LNCaP clone FGC (cell line): ENCODE data around the gene RGS9.

Experiments
- DNase-seq: peaks from one replicate; pipeline ENCODE4 v3.0.0-alpha.2; 2011; ENCODE audit warnings: low read depth
- H3K4me3 ChIP-seq: 2 replicates; pipeline ENCODE4 v1.5.1; 2011; ENCODE audit warnings: mild to moderate bottlenecking, low read depth, low read length, control low read depth
- CTCF ChIP-seq: IDR thresholded peaks from 2 replicates; pipeline ENCODE4 v1.5.1; 2012; ENCODE audit warnings: mild to moderate bottlenecking; ENCODE audit not compliant: control insufficient read depth, insufficient read depth; ENCODE audit errors: extremely low read depth

The RGS9 gene

GRCh38 chr17:65184235-65184959 is 47.2 kb downstream of the RGS9 start:
- no peak for TF ChIP-seq CTCF
- H3K4me3 ChIP-seq = no peak overlapping the region
- no peak for DNase-seq

- no peak for TF ChIP-seq CTCF
- no peak for DNase-seq
Observed at GRCh38 chr17:65185062-65185461, 47.9 kb downstream of the RGS9 start.

DNA sequence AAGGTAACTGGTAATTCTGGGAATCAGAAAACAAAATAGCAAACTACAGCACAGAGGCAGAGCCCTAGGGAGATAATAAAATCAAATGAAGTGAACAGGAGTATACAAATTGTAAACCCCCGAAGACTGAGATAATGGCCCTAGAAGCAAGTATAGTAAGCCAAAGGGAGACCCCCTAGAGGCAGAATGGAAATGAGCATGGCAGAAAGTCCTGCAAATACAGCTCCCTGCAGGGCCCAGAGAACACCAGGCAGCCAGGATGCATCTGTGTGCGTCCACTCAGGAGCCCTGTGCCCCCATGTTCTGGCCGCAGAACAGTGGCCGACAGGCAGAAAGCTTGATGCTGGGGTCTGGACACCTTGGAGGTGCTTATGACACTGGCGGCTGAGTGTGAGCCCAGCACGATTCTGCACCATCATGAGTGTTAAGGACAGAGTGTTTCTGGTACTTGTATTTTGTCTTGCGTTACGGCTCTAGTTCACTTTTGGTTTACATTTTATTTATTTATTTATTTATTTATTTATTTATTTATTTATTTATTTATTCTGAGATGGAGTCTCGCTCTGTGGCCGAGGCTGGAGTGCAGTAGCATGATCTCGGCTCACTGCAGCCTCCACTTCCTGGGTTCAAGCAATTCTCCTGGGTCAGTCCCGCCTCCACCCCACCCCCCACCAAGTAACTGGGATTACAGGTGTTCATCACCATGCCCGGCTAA is 48.7 kb downstream of the RGS9 start:
- DNase-seq = no peak
- no peak overlapping the region for H3K4me3 ChIP-seq
- TF ChIP-seq CTCF = no peak

More at GRCh38 chr17:65185062-65185461, 47.9 kb downstream of the RGS9 start:
- H3K4me3 ChIP-seq = no peak overlapping the region

GRCh38 chr17:65190467-65191097 is 53.4 kb downstream of the RGS9 start:
- H3K4me3 ChIP-seq = no peak overlapping the region
- DNase-seq = no peak
- TF ChIP-seq CTCF = no peak

DNA sequence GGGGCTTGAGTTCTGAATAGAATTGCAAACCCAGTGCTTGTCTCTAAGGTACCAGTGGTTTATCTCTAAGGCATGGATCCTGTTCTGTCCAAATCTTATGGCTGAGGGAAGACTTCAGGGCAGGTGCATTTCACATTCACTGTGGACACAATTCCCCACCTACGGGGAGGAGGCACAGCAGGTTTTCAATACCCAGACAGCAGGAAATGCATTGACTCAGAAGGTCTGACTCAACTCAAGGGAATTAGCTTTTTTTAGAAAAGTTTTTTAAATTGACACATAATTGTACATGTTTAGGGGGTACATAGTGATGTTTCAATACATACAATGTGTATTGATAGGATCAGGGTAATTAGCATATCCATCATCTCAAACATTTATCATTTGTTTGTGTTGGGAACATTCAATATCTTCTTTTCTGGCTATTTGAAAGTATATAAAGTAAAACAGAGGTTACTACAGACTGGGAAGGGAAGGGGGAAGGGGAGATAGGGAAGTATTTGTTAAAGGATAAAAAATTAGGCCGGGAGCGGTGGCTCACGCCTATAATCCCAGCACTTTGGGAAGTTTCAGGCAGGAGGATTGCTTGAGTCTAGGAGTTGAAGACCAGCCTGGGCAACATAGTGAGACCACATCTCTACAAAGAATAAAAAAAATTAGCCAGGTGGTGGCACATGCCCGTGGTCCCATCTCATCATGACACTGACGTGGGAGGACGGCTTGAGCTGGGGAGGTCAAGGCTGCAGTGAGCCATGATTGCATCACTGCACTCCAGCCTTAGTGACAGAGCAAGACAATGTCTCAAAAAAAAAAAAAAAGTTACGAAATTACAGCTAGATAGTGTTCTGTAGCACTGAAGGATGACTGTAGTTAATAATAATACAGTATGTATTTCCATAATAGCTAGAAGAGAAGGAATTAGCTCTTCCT is 54.9 kb downstream of the RGS9 start:
- no peak overlapping the region for H3K4me3 ChIP-seq
- no peak for DNase-seq
- TF ChIP-seq CTCF = no peak

DNA sequence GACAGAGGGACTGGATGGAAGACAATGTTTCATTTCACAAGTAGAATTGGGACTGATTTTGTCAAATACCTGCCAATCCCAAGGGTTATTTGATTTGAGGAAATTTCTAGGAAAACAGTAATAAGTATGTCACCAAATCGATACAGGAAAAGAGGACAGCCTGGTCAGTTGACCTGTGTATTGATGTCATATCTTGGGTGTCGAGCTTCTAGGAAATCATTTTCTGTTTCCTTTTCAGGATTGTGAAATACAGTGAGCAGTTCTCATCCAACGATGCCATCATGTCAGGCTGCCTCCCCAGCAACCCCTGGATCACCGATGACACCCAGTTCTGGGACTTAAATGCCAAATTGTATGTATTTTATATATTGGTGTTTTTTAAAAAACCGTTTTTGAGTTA is 56.1 kb downstream of the RGS9 start:
- no peak overlapping the region for H3K4me3 ChIP-seq
- TF ChIP-seq CTCF = no peak
- no peak for DNase-seq
